NCI-H526 treated with DMSO at 0.1 percent for 48 hours (cell line): ENCODE data around the gene DOCK3.
A peak's percentile ranks its signal among the peaks of the same experiment; 100 is the strongest.
"Not testable (repeated sequence)": the region's sequence is repeated elsewhere in the genome, so short reads cannot be mapped to it uniquely, and the experiment has no call there.

Source experiments
- DNase-seq: peaks from one replicate; lab custom pipeline; 2025; lab: John Stamatoyannopoulos, UW

Gene DOCK3

GRCh38 chr3:50804376-50804775 is 129.6 kb downstream of the DOCK3 start:
- DNase-seq: not testable (repeated sequence)

DNA sequence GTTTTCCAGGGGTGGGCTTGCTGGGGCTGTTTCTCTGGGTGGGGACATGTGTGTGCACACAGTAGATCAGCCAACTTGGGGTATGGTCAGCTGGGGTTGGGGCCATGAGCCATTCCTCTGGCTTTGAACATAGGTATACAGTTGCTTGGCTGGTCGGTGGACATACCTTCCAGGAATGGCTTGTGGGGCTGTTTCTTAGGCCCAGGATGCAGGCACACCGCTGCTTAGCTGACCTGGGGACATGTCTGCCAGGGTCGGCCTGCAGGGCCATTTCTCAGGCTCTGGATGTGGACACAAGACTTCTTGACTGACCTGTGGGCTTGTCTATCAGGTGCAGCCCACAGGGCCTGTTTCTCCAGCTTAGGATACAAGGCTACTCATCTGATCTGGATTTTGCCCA is 130.6 kb downstream of the DOCK3 start:
- DNase-seq: no peak

DNA sequence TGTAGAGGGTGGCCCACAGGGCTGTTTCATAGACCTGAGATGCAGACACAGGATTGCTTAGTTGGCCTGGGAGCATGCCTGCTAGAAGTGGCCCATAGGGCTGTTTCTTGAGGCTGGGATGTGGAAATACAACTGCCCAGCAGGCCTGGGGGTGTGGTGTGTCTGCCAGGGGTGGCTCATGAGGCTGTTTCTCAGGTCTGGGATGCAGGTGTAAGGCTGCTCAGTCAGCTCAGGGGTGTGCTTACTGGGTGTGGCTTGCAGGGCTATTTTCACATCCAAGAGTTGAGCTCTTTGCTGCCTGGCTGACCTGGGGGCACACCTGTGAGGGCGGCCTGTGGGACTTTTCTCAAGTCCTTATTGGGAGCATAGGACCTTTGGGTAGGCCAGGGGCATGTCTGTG is 131.3 kb downstream of the DOCK3 start:
- no peak for DNase-seq

DNA sequence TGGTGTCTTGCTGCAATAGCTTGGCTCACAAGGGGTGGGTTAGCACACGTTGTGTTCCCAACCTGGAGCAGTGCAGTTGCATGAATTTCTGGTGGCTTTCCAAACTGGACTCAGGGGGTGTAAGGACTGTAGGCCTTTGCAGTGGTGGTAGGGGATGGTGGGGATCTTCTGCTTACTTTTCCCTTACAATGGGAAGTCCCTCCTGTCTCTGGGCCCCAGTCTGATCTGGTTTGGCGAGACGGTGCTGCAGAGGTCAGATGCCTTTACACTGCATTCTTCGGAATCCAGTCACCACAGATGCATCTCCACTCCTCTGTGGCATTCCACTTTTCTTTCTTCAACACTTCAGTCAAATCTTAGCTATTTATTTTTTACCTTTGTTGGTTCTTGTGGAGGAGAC is 132.1 kb downstream of the DOCK3 start:
- no peak for DNase-seq

- DNase-seq: peak; percentile 56
These were observed 132.5 kb downstream of the DOCK3 start for GRCh38 chr3:50807266-50807665.

DNA sequence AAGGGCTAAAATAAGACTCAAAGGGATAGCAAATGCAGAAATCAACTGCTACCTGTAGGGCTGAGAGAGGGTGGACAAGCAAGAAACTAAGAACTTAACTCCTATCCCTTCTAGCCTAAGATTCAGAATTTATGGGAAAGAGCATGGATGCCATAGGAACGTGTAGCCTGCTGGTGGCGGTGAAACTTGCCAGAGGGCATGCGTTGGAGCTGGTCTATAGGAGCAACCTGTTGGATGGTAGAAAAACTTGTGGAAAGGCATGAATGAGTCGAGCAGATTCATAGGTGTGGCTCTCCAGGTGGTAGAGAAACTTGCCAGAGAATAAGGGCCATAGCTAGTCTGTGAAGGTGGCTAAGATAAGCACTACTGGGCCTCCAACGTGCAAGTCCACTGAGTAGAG is 137.2 kb downstream of the DOCK3 start:
- DNase-seq: no peak

GRCh38 chr3:50815844-50816243 is 141.1 kb downstream of the DOCK3 start:
- DNase-seq: no peak

- DNase-seq: no peak
These were observed 142.2 kb downstream of the DOCK3 start for GRCh38 chr3:50816894-50817293.

DNA sequence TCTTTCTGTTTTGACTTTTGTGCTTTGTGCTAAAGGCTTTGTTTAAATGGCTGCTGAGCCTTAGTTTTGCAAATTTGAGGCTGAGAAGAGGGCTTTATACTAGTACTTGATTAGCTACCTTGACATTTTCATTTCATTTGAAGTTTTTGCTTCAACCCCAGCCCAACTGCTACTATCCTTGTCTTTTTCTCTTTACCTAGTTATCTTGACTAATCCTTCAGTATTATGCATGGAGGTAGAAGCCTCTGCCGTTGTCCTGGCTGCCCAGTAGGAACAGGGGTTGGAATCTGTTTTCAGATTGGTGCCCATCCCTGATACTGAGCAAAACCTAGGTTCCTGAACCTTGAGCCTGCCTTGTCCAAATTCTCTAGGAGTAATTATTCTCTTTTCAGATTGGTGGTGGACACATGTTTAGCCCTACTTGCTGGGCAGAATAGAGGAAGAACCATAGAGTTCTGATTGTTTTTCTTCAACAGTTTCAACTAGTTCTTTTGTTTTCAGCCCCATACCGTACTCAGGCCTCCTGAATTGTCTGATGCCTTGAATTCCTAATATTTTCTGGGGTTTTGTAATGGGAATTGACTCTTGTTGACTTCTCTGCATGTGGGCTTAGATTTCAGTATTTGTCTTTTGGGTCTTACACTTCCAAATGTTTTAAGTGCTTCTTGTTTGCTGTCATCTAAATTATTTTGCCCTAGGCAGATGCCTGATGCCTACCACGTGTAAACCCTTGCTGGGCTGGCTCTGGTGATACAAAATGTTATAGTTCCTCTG is 143.2 kb downstream of the DOCK3 start:
- no peak for DNase-seq

GRCh38 chr3:50819882-50820281 is 145.2 kb downstream of the DOCK3 start:
- no peak for DNase-seq

DNA sequence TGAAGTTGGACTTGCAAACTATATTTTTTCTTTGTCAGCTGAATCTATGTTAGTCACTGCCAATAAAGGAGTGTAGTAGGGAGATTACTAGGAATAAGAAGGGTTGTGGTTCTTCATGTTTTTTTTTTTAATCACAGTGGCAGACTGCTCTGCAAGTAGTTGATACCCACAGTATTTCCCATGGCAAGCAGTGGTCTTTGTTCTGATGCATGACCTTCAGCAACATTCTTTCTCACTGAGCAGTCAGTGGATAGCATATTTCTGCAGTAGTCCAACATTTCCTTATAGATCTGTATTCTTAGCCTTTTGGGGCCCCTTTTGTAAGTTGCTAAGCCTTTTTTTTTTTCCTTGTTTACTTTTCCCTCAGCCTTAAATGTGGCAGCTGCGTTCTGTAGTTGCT is 151.1 kb downstream of the DOCK3 start:
- DNase-seq: no peak

- DNase-seq: no peak
These were observed 155.7 kb downstream of the DOCK3 start for GRCh38 chr3:50830451-50830850.

- not testable (repeated sequence) for DNase-seq
These were observed 156.3 kb downstream of the DOCK3 start for GRCh38 chr3:50831009-50831408.

DNA sequence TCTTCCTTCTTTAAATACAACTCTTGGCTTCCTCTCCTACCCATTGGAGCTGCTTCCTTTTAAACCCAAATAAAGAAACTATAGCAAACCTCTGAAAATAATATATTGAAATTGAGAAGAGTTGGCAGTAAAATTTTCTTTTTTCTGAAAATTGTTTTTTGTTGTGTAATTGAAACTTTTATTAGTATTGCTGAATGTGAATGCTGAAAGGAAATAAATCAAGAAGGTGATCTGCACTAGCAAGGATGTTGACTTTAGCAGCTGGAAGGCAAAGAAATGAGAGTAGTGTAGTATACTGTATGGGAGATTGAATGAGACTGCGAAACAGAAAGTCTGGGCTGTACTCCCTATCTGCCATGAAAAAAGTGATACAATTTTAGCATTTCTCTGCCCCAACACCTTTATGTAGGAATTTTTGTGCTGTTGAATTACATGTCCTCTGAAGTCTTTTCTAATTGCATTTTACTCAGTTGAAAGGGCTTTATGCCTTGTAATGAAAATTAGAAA is 166.3 kb downstream of the DOCK3 start:
- DNase-seq: no peak

DNA sequence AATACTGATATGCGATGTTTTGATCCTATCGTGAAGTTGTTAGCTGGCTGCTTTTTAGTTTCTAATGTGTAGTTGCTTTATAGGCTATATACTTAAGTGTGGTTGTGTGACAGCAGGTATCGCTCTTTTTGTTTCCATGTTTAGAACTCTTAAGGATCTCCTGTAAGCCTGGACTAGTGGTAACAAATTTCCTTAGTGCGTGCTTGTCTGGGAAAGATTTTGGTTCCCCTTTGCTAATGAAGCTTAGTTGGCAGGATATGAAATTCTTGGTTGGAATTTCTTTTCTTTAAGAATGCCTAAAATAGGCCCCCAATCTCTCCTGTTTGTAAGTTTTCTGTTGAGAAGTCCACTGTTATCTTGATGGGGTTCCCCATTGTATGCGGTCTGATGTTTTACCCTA is 173.6 kb downstream of the DOCK3 start:
- no peak for DNase-seq

GRCh38 chr3:50850639-50851511 is 176.1 kb downstream of the DOCK3 start:
- no peak for DNase-seq

DNA sequence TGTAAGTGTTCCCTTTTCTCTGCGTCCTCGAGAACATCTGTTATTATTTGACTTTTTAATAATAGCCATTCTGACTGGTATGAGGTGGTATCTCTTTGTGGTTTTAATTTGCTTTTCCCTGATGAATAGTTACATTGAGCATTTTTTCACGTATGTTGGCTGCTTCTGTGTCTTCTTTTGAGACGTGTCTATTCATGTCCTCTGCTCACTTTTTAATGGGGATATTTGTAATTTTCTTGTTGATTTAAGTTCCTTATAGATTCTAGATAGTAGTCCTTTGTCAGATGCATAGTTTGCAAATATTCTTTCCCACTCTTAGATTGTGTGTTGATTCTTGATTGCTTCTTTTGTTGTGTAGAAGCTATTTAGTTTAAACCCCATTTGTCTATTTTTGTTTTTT is 179.2 kb downstream of the DOCK3 start:
- DNase-seq: no peak

DNA sequence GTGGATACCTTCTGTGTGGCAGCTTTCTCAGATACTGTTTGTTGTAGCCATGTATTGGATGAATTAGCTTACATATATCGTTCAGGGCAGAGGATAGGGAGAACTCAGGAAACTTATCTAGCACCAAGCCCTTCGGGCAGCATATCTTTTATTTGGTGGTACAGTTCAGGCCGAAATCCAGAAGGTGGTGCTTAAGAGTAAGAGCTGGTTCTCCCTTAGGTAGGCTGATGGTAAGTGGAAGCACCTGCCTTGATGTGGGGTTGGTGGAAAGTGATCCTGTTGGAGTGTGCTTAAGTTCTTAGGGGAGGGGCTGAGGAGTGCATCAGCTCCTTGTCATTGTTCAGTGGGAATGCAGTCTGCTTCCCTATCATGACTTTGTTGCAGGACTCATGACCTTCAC is 187.5 kb downstream of the DOCK3 start:
- no peak for DNase-seq

GRCh38 chr3:50873376-50874157 is 198.8 kb downstream of the DOCK3 start:
- no peak for DNase-seq

DNA sequence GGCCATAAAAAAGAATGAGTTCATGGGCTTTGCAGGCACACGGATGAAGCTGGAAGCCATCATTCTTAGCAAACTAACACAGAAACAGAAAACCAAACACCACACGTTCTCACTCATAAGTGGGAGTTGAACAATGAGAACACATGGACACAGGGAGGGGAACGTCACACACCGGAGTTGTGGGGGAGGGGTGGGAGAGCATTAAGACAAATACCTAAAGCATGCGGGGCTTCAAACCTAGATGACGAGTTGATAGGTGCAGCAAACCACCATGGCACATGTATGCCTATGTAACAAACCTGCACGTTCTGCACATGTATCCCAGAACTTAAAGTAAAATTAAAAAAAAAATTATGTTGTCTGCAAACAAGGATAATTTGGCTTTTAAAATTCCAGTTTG is 200.1 kb downstream of the DOCK3 start:
- not testable (repeated sequence) for DNase-seq

DNA sequence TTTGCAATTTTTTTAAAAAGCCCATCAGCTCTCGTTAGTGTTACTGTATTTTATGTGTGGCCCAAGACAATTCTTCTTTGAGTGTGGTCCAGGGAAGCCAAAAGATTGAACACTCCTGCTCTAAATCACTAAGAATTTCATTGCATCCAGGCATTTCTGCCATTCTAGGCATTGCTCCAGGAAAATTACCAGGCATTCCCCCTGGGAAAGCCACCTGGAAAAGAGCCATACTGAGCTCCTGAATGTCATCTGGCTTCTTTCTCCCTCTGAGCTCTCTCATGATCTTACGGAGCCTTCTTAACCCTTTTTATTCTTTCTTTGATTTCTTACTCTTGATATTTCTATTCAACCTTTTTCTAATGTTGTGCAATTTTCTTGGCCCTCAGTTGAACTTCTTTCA is 202.2 kb downstream of the DOCK3 start:
- DNase-seq: no peak

- not testable (repeated sequence) for DNase-seq
These were observed 208.0 kb downstream of the DOCK3 start for GRCh38 chr3:50882733-50883132.
